ENCODE measurements around the gene IMMP2L. TPM values are rescaled to one million over a fixed set of nuclear protein-coding genes. Genes with fewer than 3 reads are reported as not detected.
"Not testable (repeated sequence)": the region's sequence is repeated elsewhere in the genome, so short reads cannot be mapped to it uniquely, and the experiment has no call there.

Gene IMMP2L
- total RNA-seq, 2 donors from 2014 or later, result 10.9 to 12.7 TPM

- no peak overlapping the region for H3K4me3 Mint-ChIP-seq
- H3K27ac Mint-ChIP-seq, result no peak overlapping the region
- no peaks in the 10 kb centered on the region for H3K36me3 Mint-ChIP-seq
- DNase-seq (ENCODE audit: low spot score) (no peak), ATAC-seq (no peak)
- H3K27me3 Mint-ChIP-seq, result no peaks in the 10 kb centered on the region
- H3K4me1 Mint-ChIP-seq (ENCODE audit: low read depth in 2 of 2), result no peaks in the 10 kb centered on the region
- H3K9me3 Mint-ChIP-seq, result peaks cover 6% of the 10 kb centered on the region
Observed at GRCh38 chr7:110688908-110689307, 873.4 kb downstream of the IMMP2L start.

GRCh38 chr7:110685899-110686298 lies 876.4 kb downstream of the IMMP2L start:
- no peak for ATAC-seq
- DNase-seq (ENCODE audit: low spot score), result no peak
- Mint-ChIP-seq H3K27me3 (no peaks in the 10 kb centered on the region), H3K36me3 (no peaks in the 10 kb centered on the region), H3K4me1 (ENCODE audit: low read depth in 2 of 2) (no peaks in the 10 kb centered on the region), H3K27ac (no peak overlapping the region), H3K9me3 (peaks cover 7% of the 10 kb centered on the region), H3K4me3 (no peak overlapping the region)

- H3K9me3 Mint-ChIP-seq, result peaks cover 7% of the 10 kb centered on the region
- H3K27me3 Mint-ChIP-seq, result no peaks in the 10 kb centered on the region
- ATAC-seq, result no peak
- no peaks in the 10 kb centered on the region for H3K4me1 Mint-ChIP-seq (ENCODE audit: low read depth in 2 of 2)
- H3K4me3 Mint-ChIP-seq, result no peak overlapping the region
- no peak for DNase-seq (ENCODE audit: low spot score)
- H3K27ac Mint-ChIP-seq, result no peak overlapping the region
- no peaks in the 10 kb centered on the region for H3K36me3 Mint-ChIP-seq
Observed at GRCh38 chr7:110681941-110682340, 880.4 kb downstream of the IMMP2L start.

- peaks cover 15% of the 10 kb centered on the region for H3K36me3 Mint-ChIP-seq
Observed at GRCh38 chr7:110677405-110677804, 884.9 kb downstream of the IMMP2L start.

GRCh38 chr7:110676785-110677184 lies 885.5 kb downstream of the IMMP2L start:
- peaks cover 15% of the 10 kb centered on the region for H3K36me3 Mint-ChIP-seq
- ATAC-seq (no peak), DNase-seq (ENCODE audit: low spot score) (no peak)
- no peaks in the 10 kb centered on the region for H3K4me1 Mint-ChIP-seq (ENCODE audit: low read depth in 2 of 2)
- peaks cover 21% of the 10 kb centered on the region for H3K9me3 Mint-ChIP-seq
- no peak overlapping the region for H3K4me3 Mint-ChIP-seq
- H3K27ac Mint-ChIP-seq, result no peak overlapping the region
- H3K27me3 Mint-ChIP-seq, result no peaks in the 10 kb centered on the region

More at GRCh38 chr7:110677405-110677804, 884.9 kb downstream of the IMMP2L start:
- no peak for DNase-seq (ENCODE audit: low spot score)
- H3K27ac Mint-ChIP-seq, result no peak overlapping the region
- H3K27me3 Mint-ChIP-seq, result no peaks in the 10 kb centered on the region
- no peak for ATAC-seq
- no peak overlapping the region for H3K4me3 Mint-ChIP-seq
- H3K4me1 Mint-ChIP-seq (ENCODE audit: low read depth in 2 of 2), result no peaks in the 10 kb centered on the region
- peaks cover 22% of the 10 kb centered on the region for H3K9me3 Mint-ChIP-seq

GRCh38 chr7:110675383-110676103 lies 886.7 kb downstream of the IMMP2L start:
- peaks cover 21% of the 10 kb centered on the region for H3K9me3 Mint-ChIP-seq
- DNase-seq (ENCODE audit: low spot score), result no peak
- no peak overlapping the region for H3K4me3 Mint-ChIP-seq
- H3K36me3 Mint-ChIP-seq, result peaks cover 15% of the 10 kb centered on the region
- H3K4me1 Mint-ChIP-seq (ENCODE audit: low read depth in 2 of 2), result no peaks in the 10 kb centered on the region
- no peak for ATAC-seq
- no peaks in the 10 kb centered on the region for H3K27me3 Mint-ChIP-seq
- no peak overlapping the region for H3K27ac Mint-ChIP-seq

- H3K4me3 Mint-ChIP-seq, result no peak overlapping the region
- DNase-seq (ENCODE audit: low spot score), result no peak
Observed at GRCh38 chr7:110673148-110673547, 889.1 kb downstream of the IMMP2L start.

GRCh38 chr7:110669410-110669809 lies 892.9 kb downstream of the IMMP2L start:
- no peak for ATAC-seq
- Mint-ChIP-seq H3K27me3 (no peaks in the 10 kb centered on the region), H3K36me3 (peaks cover 10% of the 10 kb centered on the region), H3K4me1 (ENCODE audit: low read depth in 2 of 2) (no peaks in the 10 kb centered on the region), H3K9me3 (peaks cover 13% of the 10 kb centered on the region), H3K27ac (no peak overlapping the region), H3K4me3 (no peak overlapping the region)
- no peak for DNase-seq (ENCODE audit: low spot score)

More at GRCh38 chr7:110673148-110673547, 889.1 kb downstream of the IMMP2L start:
- Mint-ChIP-seq H3K9me3 (peaks cover 21% of the 10 kb centered on the region), H3K27ac (no peak overlapping the region), H3K4me1 (ENCODE audit: low read depth in 2 of 2) (no peaks in the 10 kb centered on the region), H3K27me3 (no peaks in the 10 kb centered on the region), H3K36me3 (peaks cover 15% of the 10 kb centered on the region)
- ATAC-seq, result no peak

GRCh38 chr7:110664803-110665202 lies 897.5 kb downstream of the IMMP2L start:
- Mint-ChIP-seq H3K4me3 (no peak overlapping the region), H3K9me3 (peaks cover 15% of the 10 kb centered on the region), H3K36me3 (peaks cover 15% of the 10 kb centered on the region), H3K27me3 (no peaks in the 10 kb centered on the region), H3K4me1 (ENCODE audit: low read depth in 2 of 2) (no peaks in the 10 kb centered on the region), H3K27ac (no peak overlapping the region)
- no peak for DNase-seq (ENCODE audit: low spot score)
- no peak for ATAC-seq

GRCh38 chr7:110660637-110661036 lies 901.7 kb downstream of the IMMP2L start:
- not testable (repeated sequence) for ATAC-seq; H3K4me1 Mint-ChIP-seq (ENCODE audit: low read depth in 2 of 2); H3K27me3 Mint-ChIP-seq; DNase-seq (ENCODE audit: low spot score); H3K4me3 Mint-ChIP-seq; H3K27ac Mint-ChIP-seq
- Mint-ChIP-seq H3K9me3 (peaks cover 29% of the 10 kb centered on the region), H3K36me3 (peaks cover 32% of the 10 kb centered on the region)

- ATAC-seq (no peak), DNase-seq (ENCODE audit: low spot score) (no peak)
- Mint-ChIP-seq H3K36me3 (no peaks in the 10 kb centered on the region), H3K27ac (no peak overlapping the region), H3K9me3 (peaks cover 6% of the 10 kb centered on the region), H3K27me3 (no peaks in the 10 kb centered on the region), H3K4me3 (no peak overlapping the region), H3K4me1 (ENCODE audit: low read depth in 2 of 2) (no peaks in the 10 kb centered on the region)
Observed at GRCh38 chr7:110650328-110650727, 912.0 kb downstream of the IMMP2L start.

GRCh38 chr7:110647266-110647665 lies 915.0 kb downstream of the IMMP2L start:
- no peak for ATAC-seq
- Mint-ChIP-seq H3K4me3 (no peak overlapping the region), H3K27ac (no peak overlapping the region), H3K9me3 (peaks cover 9% of the 10 kb centered on the region), H3K36me3 (no peaks in the 10 kb centered on the region), H3K27me3 (no peaks in the 10 kb centered on the region), H3K4me1 (ENCODE audit: low read depth in 2 of 2) (no peaks in the 10 kb centered on the region)
- no peak for DNase-seq (ENCODE audit: low spot score)

GRCh38 chr7:110646804-110647203 lies 915.5 kb downstream of the IMMP2L start:
- no peaks in the 10 kb centered on the region for H3K27me3 Mint-ChIP-seq
- H3K36me3 Mint-ChIP-seq, result no peaks in the 10 kb centered on the region
- peaks cover 9% of the 10 kb centered on the region for H3K9me3 Mint-ChIP-seq
- no peak for DNase-seq (ENCODE audit: low spot score)
- H3K4me3 Mint-ChIP-seq, result no peak overlapping the region
- no peak overlapping the region for H3K27ac Mint-ChIP-seq
- ATAC-seq, result no peak
- H3K4me1 Mint-ChIP-seq (ENCODE audit: low read depth in 2 of 2), result no peaks in the 10 kb centered on the region

- H3K27ac Mint-ChIP-seq, result no peak overlapping the region
- no peak overlapping the region for H3K4me3 Mint-ChIP-seq
- H3K9me3 Mint-ChIP-seq, result peaks cover 14% of the 10 kb centered on the region
- H3K4me1 Mint-ChIP-seq (ENCODE audit: low read depth in 2 of 2), result no peaks in the 10 kb centered on the region
- no peaks in the 10 kb centered on the region for H3K36me3 Mint-ChIP-seq
- H3K27me3 Mint-ChIP-seq, result no peaks in the 10 kb centered on the region
- ATAC-seq (no peak), DNase-seq (ENCODE audit: low spot score) (no peak)
Observed at GRCh38 chr7:110645616-110646015, 916.7 kb downstream of the IMMP2L start.

GRCh38 chr7:110645060-110645459 lies 917.2 kb downstream of the IMMP2L start:
- H3K36me3 Mint-ChIP-seq, result no peaks in the 10 kb centered on the region
- H3K4me1 Mint-ChIP-seq (ENCODE audit: low read depth in 2 of 2), result no peaks in the 10 kb centered on the region
- no peak overlapping the region for H3K27ac Mint-ChIP-seq
- DNase-seq (ENCODE audit: low spot score) (no peak), ATAC-seq (no peak)
- peaks cover 14% of the 10 kb centered on the region for H3K9me3 Mint-ChIP-seq
- no peak overlapping the region for H3K4me3 Mint-ChIP-seq
- H3K27me3 Mint-ChIP-seq, result no peaks in the 10 kb centered on the region
